NCI-H2171 treated with DMSO at 0.1 percent for 48 hours (cell line): Measurements from ENCODE around the gene GNAI3.

Source experiments
- DNase-seq: peaks from one replicate; lab custom pipeline; 2025; lab: John Stamatoyannopoulos, UW

Gene GNAI3

GRCh38 chr1:109624201-109625010, 76.0 kb downstream of the GNAI3 start:
- DNase-seq = peak; percentile 72

- no peak for DNase-seq
These were observed 76.8 kb downstream of the GNAI3 start for GRCh38 chr1:109625176-109625575.

GRCh38 chr1:109625601-109626560, 77.5 kb downstream of the GNAI3 start:
- DNase-seq = peak; percentile 57

- no peak for DNase-seq
These were observed 78.4 kb downstream of the GNAI3 start for GRCh38 chr1:109626682-109627408.

- no peak for DNase-seq
These were observed 79.4 kb downstream of the GNAI3 start for GRCh38 chr1:109627692-109628399.

- no peak for DNase-seq
These were observed 80.3 kb downstream of the GNAI3 start for GRCh38 chr1:109628540-109629321.

- DNase-seq = no peak
These were observed 81.1 kb downstream of the GNAI3 start for GRCh38 chr1:109629372-109630030.

- DNase-seq = no peak
These were observed 81.9 kb downstream of the GNAI3 start for GRCh38 chr1:109630081-109630897.

GRCh38 chr1:109630898-109631512, 82.6 kb downstream of the GNAI3 start:
- no peak for DNase-seq

GRCh38 chr1:109631513-109632505, 83.4 kb downstream of the GNAI3 start:
- DNase-seq = no peak

GRCh38 chr1:109632671-109633346, 84.4 kb downstream of the GNAI3 start:
- peak; percentile 91 for DNase-seq

GRCh38 chr1:109634292-109634691, 85.9 kb downstream of the GNAI3 start:
- no peak for DNase-seq

- DNase-seq = no peak
These were observed 86.6 kb downstream of the GNAI3 start for GRCh38 chr1:109634771-109635750.

GRCh38 chr1:109635862-109636200, 87.4 kb downstream of the GNAI3 start:
- no peak for DNase-seq

- DNase-seq = no peak
These were observed 88.0 kb downstream of the GNAI3 start for GRCh38 chr1:109636201-109636952.
